Mesenteric fat pad (tissue), 1 donor: ENCODE data around the gene EVI5. TPM values are rescaled to one million over a fixed set of nuclear protein-coding genes. Genes with fewer than 3 reads are reported as not detected.
"Not testable (repeated sequence)": the region's sequence is repeated elsewhere in the genome, so short reads cannot be mapped to it uniquely, and the experiment has no call there.

ENCODE experiments used
- DNase-seq: peaks from one replicate; pipeline ENCODE4 v3.0.0-alpha.2; 2020; ENCODE audit warnings: low spot score
- total RNA-seq: library from RNA; stranded (reverse); fragmentation: NEBNext Ultra II Directional; extraction: Animal tissue kit (Norgen Biotek cat#: 25700); gene quantifications from one replicate; pipeline ENCODE4 v1.2.1, GENCODE V29; 2021
- donor health status: DM: yes; HTN: yes; CAD: no.

The EVI5 gene
- total RNA-seq, 1 donor from 2014 or later, result 44.4 TPM

DNA sequence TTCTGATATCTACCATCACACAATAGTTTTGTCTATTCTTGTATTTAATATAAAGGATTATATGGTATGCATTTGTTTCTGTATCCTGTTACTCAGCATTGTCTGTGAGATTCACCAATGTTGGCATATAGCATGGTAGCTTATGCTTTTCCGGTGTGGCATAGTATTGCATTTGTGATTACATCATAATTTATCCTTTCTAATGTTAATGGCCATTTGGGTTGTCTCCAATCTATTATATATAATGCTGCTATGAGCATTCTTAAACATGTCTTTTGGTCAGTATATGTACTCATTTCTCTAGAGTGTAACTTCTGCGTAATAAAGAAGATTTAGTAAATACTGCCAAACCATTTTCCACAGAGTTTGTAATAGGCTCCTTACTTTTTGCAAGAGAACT lies 257.2 kb downstream of the EVI5 start:
- DNase-seq, result no peak

DNA sequence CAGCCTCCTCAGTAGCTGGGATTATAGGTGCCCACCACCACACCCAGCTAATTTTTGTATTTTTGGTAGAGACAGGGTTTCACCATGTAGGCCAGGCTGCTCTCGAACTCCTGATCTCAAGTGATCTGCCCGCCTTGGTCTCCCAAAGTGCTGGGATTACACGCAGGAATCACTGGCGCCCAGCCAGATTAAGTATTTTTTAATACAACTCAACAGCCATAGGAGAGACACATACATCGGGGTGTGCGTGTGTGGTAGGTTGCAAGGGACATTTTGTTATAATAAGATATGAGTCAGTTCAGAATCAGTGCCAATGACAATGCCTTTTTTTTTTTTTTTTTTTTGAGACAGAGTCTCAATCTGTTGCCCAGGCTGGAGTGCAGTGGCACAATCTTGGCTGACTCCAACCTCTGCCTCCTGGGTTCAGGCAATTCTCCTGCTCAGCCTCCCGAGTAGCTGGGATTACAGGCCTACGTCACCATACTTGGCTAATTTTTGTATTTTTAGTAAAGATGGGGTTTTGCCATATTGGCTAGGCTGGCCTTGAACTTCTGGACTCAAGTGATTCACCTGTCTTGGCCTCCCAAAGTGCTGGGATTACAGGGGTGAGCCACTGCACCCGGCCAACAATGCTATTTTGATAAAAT lies 259.8 kb downstream of the EVI5 start:
- DNase-seq, result not testable (repeated sequence)

DNA sequence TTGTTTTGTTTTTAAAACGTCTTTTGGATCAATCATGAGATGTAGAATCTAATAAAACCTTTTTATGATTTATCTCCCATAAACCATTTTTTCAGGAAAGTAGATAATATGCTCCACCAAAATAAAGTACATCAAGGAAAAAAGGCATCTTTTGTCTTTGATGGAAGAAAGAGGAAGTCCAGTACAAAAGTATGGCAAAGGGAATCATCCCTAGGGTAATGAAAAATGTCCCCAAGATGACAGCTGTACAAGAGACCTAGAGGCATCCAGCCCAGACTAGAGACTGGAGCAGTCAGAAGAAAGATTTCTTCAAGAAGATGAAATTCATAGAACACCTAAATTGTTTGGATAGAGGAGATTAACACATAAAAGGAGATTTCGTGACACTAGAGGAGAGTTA lies 265.9 kb downstream of the EVI5 start:
- DNase-seq, result no peak

DNA sequence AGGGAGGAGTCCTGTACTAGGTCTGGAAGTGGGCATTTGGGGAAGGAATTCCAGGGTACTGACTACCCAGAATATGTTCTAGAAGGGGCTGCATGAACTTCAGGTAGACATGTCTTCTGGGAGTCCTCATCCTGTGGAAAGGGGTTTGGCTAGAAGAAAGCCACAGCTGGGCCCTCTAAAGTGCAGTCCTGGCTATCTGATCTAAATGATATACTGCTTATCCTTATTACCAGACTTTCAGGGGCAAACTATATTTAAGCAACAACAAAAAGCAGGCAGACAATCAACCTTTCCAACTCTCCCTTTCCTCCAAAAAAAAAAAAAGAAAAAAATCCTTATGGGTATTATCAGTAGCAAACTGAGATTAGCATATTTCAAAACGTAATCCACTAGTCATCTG lies 268.3 kb downstream of the EVI5 start:
- no peak for DNase-seq

DNA sequence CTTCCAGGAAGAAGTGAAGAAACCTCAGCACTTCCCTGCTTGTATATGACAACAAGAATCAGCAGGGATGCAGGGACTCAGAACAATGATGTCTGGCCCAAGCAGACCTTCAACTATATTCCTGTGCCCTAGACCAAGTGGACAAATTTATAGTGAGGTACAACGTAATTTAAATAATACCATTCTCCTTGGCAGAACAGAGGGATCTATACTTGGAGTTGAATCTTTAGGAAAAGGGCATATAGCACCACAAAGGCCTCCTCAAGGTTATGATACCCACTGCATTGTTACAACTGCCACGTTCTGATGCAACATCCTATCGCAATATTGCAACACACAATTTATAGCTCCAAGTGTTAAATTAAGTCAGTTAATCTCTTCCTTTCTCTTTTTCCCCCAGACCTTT lies 269.1 kb downstream of the EVI5 start:
- DNase-seq, result no peak

DNA sequence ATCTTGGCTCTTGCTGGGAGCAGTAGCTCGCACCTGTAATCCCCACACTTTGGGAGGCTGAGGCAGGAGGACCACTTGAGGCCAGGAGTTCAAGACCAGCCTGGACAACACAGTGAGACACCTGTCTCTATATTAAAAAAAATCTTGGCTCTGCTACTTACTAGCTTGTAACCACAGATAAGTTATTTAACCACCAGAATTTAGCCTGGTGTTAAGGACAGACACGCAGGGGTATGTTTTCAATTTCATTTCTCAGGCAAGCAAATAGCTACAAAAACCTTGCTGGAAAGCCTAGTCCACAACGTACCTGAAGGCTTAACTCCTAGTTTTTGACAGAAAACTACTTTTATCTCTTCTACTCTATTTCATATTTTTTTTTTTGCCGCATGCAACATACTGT lies 273.4 kb downstream of the EVI5 start:
- DNase-seq, result no peak

DNA sequence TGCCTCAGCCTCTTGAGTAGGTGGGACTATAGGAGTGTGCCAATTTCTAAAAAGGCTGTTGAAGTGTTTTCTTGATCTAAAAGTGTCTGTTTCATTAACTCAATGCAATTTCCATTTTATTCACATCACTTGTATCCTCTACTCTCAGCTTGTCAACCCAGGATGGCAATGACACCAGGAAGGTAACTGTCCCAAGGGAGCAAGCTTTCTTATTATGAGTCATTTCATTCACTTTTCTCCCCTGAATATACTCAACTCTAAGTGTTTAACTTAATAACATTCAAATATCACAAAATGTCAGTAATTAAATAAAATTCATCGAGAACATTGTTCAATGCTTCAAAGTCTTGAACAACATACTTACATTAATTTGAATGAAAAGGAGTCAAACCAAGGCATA lies 275.3 kb downstream of the EVI5 start:
- no peak for DNase-seq

DNA sequence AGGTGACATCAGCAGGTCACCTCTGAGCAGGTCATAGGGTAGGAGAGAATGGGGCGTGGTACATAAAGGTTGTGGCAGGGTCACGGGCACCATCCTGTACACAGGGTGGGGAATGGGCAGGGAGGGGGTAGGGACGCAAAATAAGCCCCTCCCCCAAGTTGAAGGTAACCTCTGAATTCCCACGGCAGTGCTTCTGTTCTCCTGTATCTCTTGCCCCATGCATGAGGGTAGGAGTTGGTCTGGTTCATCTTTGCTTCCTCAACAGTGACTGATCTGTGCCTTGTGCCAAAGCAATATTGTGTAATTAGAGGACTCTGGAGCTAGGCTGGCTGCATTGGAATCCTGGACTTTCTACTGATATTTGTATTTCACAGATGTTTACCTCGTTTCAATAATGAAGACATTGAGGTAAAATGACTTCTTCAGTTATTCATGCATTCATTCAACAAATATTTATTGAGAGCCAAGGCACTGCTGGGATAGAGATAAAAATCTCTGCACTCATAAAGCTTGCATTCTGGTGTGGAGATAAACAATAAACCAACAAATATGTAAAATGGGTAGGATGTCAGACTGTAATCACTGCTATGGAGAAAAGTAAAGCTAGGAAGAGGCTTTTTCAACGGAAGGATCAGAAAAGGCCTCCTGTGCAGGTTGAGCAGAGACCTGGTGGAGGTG lies 279.8 kb downstream of the EVI5 start:
- DNase-seq, result no peak

DNA sequence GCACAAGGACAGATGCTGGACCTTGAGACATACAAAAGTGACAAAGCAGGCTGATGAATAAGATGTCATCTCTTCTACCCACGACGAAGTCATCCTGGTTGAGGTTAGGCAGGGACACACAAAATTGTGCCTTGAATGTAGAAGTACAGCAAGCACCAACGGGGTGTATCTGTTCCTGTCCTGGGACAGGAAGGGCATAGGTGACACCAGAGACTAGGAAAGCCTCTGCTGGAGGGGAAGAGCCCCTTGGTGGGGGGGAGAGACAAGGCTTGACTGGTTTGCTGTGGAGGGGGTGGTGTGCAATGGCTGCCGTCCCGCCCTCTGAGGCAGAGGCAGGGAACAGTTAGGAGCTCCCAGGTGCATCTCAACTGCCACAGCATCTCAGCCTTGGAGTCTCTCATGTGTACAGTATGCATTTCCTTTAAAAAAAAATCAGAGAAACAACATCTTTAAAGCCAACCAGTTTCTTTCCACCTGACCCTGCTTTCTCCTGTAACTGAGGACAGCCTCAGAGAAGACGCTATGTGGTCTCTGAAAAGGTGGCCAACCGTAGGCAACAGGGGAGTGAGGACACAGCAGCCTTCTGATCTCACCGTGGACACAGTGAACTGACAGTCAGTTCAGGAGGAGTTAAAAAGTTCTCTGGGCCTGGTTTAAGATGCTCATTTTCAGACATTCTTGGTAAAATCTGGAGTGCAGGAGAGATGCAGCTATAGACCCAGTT lies 280.5 kb downstream of the EVI5 start:
- DNase-seq, result no peak

DNA sequence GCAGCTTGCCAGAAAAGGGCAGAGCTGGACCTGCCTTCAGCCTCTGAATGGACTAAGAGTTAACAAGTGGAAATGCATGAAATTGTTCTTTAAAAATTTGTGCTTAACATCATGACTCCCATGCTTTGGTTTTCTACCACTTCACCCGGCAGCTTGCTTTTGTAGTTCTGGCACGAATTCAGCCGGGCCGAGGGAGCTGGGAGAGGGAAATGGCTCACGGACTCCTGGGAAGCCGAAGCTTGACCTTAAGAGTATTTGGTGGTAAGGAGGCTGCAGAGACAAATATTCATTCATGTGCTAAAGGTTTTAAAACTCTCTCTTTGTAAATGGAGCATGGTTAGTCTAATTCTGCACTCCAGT lies 281.0 kb downstream of the EVI5 start:
- no peak for DNase-seq

DNA sequence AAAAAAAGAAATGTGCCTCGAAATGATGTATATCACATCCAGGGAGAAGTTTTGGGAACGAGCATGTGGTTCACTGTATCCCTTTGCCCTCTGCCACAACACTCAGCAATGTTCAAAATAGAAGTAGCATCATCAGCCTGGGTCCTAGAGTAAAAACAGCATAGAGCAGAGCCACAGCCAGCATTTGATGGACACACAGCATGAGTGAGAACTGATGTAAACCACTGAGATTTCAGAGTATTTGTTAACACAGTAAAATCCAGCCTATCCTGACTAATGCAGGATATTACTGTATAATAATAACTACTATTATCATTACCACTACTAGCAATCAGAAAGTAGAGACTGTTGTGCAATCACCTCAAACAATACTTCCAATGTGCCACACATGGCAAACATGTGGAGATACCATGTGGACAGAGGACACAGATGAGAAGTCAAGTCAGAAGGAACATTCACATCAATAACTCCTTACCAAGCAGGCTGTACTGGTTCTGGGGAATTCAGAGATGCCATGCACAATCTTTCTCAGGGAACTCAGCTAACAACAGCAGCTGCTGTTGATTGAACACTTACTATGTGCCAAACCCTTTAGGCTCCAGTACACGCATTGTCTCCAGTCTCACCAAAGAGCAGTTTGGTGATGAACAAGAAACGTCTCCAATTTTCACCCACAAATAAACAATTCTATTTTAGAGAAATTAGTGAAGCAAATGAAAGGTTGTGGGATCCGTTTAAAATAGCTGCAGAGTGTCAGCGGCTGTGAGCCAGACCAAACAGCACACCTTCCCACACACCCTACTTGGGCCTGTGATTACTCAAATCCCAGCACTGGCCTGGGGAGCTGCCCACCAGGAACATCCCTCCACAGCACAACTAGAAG lies 281.6 kb downstream of the EVI5 start:
- no peak for DNase-seq

DNA sequence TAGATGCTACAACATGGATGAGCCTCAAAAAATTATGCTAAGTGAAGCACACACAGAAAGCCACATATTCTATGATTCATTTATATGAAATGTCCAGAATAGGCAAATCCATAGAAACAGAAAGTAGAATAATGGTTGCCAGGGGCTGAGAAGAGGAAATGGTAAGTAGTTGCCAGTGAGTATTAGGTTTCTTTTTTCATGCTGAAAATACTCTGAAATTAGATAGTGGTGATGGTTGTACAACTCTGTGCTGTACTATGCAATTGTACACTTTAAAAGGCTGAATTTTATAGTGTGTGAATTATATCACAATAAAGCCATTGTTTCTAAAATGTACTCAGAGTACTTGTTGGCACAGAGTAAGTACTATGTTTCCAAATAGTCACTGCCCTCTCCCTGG lies 282.7 kb downstream of the EVI5 start:
- no peak for DNase-seq

DNA sequence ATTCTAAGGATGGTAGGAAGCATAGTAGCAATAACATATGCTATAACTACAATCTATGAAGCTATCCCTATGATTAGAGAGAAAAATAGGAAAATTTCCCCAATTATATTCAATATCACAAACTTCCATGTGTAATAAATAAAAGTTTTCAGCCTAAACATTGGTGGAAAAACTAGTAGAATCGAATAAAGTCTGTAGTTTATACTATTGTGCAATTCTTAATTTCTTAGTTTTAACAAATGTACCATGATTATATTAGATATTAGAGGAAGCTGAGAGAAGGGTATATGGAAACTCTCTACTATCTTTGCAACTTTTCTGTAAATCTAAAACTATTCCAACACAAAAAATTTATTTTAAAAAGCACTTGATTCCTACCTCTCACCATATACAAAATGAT lies 284.4 kb downstream of the EVI5 start:
- no peak for DNase-seq

DNA sequence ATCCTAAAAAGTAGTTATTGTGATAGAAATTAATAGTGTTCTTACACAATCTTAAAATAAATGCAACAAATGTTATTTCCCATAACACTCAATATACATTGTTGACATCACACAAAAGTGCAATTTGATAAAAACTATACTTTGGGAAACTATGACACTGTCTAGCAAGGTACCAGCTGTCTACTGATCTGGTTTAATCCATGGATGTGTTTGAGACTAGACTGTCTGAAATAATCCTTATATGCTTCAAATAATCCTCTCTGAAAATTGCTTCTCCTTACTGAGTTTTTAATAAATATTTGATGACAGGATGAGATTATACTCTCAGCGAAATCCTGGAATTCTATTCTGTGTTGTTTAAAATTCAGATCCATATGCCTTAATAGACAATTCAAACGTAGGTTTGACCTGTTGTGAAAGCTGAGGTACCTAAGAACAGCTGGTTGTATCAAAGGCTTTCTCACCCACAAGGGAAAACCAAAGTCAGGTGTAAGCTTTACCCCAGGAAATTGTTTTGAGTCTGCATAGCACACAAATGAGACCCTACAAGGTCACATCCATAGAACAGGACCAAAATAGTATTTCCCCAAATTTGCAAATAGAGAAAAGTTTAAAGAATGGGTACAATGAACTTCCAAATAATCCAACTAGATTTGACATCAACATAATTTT lies 289.4 kb downstream of the EVI5 start:
- no peak for DNase-seq

DNA sequence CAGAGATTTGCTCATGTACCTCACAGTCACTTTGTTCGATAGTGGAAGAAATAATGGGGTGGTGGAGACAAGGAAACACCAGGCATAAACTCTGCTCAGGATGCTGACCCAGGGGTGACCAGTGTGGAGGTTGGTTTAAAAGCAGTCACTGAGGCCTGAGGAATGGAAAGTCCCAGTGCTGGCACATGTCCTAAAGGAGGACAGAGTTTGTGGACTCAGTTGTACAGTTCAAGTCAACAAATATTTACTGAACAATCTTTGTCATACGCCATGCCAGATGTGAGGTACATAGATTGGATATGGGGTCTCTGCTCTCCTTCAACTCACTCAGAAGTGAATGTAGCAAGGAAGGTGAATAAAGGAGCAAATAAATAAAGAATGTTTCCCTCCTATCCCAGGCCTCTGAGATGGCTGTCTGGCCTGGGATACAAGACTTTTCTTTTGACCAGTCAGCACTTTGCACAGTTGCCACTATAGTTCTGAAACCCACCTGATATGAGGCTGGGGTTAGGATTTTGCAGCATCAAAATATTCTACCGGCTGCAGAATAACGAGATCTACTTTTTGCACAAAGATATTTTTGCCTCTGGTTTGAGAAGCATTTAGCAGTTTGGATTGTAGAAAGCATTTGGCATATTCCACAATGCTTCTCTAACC lies 290.3 kb downstream of the EVI5 start:
- no peak for DNase-seq

DNA sequence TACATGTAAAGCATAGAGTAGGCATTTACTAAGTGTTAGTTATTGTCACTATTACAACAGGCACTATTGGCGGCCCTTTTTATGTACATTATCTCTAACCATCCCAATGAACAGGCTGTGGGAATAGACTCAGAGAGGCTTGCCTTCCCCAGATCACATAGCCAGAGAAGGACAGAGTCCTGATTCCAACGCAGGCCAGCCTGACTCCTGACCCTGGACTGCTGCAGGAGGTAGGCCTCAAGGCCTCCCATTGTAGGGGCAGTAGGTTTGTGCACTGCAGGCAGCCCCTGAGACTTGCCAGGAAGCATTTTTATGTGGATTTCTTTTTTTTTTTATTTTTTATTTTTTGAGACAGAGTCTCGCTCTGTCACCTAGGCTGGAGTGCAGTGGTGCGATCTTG lies 291.8 kb downstream of the EVI5 start:
- no peak for DNase-seq

DNA sequence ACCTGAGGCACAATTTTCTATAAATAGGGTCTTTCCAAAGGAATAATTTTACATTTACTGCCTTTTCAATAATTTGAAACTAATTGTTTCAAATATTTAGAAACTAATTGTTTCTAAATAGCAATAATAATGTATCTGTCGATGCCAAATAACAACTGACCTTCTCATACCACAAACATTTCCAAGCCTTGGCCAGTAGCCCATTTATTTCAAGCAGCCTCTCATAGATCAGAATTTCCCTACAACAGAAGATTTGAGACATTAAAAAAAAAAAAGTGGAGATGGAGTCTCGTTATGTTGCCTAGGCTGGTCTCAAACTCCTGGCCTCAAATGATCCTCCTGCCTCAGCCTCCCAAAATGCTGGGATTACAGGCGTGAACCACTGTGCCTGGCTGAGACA lies 296.1 kb downstream of the EVI5 start:
- DNase-seq, result no peak

DNA sequence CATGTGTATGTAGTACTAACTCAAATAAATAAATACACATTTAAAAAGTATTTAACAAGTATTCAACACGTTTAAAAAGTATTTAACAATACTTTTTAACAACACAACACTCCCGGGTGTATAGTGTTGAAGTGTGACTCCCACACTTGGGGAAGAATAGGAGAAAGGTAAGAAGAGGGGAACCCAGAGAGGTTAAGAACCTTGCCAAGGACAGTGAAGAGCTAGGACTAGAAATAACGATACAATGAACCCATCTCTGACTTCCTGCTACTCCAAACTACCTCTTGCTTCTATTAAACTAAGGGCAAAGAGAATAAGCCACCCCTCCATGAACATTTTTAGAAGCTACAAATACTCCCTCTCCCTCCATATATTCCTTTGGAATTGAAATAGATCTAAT lies 296.5 kb downstream of the EVI5 start:
- no peak for DNase-seq

DNA sequence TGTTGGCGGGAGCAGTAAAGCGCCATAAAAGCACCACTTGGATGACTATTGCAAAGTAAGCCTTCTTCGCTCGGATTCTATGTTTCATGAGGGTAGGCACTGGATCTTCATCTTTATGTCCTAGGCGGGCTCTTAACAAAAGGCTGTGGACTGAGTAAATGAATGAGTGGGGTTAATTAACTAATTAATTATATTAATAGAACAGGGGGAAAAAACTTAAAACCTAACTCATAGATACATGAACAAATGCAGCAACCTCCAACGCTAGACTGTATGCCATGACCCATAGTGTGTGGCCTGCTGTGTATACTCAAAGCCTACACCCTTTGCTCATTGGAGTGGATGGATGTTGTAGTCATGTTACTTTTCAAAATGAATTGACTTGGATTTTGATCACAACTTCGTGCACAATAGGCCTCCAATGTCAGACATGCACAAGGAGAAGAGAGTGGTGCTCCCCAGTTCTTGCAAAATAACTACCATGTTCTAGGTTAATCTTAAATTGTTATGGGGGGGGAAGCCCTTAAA lies 297.8 kb downstream of the EVI5 start:
- no peak for DNase-seq
